H1 (cell line): Measurements from ENCODE around the gene STK33. TPM values are rescaled to one million over a fixed set of nuclear protein-coding genes. Genes with fewer than 3 reads are reported as not detected.

Experiments used
- BACH1 ChIP-seq: IDR thresholded peaks from 2 replicates; pipeline ENCODE4 v1.6.1; 2012; ENCODE audit warnings: low read length, improper control_type of control experiment
- CBX8 ChIP-seq: fragments of 300-800, 300-1000 bp; sonication (generic); IDR thresholded peaks from 2 replicates; pipeline ENCODE4 v1.7.1; 2016; ENCODE audit warnings: low read depth, low read length, borderline replicate concordance
- CHD7 ChIP-seq: fragments of 300-600 bp; sonication (generic); IDR thresholded peaks from 2 replicates; pipeline ENCODE4 v1.7.1; 2012; ENCODE audit warnings: low read length, moderate library complexity, mild to moderate bottlenecking, inconsistent platforms; ENCODE audit not compliant: insufficient replicate concordance
- JUND ChIP-seq: IDR thresholded peaks from 2 replicates; pipeline ENCODE4 v1.6.1; 2011; ENCODE audit warnings: mild to moderate bottlenecking, improper control_type of control experiment, low read length
- PHF8 ChIP-seq: fragments of 200-600 bp; sonication (generic); conservative IDR thresholded peaks from 2 replicates; pipeline ENCODE4 v1.7.1; 2012; ENCODE audit warnings: low read depth, mild to moderate bottlenecking, inconsistent platforms, low read length, moderate library complexity
- RXRA ChIP-seq: IDR thresholded peaks from 2 replicates; pipeline ENCODE4 v1.6.1; 2011; ENCODE audit warnings: low read depth, mild to moderate bottlenecking, low read length, moderate library complexity; ENCODE audit not compliant: insufficient read depth
- SRF ChIP-seq: IDR thresholded peaks from 2 replicates; pipeline ENCODE4 v1.6.1; 2011; ENCODE audit warnings: mild to moderate bottlenecking, low read depth, low read length, moderate library complexity
- TAF7 ChIP-seq: optimal IDR thresholded peaks from 2 replicates; pipeline ENCODE3; 2011; ENCODE audit warnings: low read depth, mild to moderate bottlenecking, inconsistent platforms, low read length, moderate library complexity, borderline replicate concordance
- polyA plus RNA-seq, 7 experiments: library from polyadenylated mRNA; depleted of rRNA in 3 of 7; stranded (reverse) in 5 of 7; unstranded in 2 of 7; fragments of >200 nt in 5 of 7; fragments of 200-250 nt in 2 of 7; gene quantifications; 1 replicate in 5 of 7; 2 replicates in 1 of 7; 4 replicates in 1 of 7; pipeline versions ENCODE4 v1.2.1 to v1.2.3, GENCODE V29; 2011 to 2013; ENCODE audit warnings: missing spikeins in 2 of 7, mixed read lengths in 2 of 7
- total RNA-seq: library from RNA; stranded (reverse); fragmentation: NEBNext Ultra II Directional; extraction: Animal tissue kit (Norgen Biotek cat#: 25700); gene quantifications from 2 replicates; pipeline ENCODE4 v1.2.1, GENCODE V29; 2021
- TF ChIP-seq, protein P1 (sequence below): IDR thresholded peaks from 2 replicates; pipeline ENCODE4 v1.6.1; 2012; ENCODE audit warnings: inconsistent platforms

STK33 gene
- total and polyA plus RNA-seq, 2 of the 8 experiments (the other 6 are each of a cell fraction or from before 2014, with no cell fraction given): 8.8 to 25.1 TPM

- TF ChIP-seq CHD7 (no peak), PHF8 (no peak), RXRA (no peak), CBX8 (no peak), SRF (no peak), TAF7 (no peak), JUND (no peak), BACH1 (no peak)
- TF ChIP-seq, protein P1, sequence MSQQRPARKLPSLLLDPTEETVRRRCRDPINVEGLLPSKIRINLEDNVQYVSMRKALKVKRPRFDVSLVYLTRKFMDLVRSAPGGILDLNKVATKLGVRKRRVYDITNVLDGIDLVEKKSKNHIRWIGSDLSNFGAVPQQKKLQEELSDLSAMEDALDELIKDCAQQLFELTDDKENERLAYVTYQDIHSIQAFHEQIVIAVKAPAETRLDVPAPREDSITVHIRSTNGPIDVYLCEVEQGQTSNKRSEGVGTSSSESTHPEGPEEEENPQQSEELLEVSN: no peak
- TF ChIP-seq, all 59 proteins: peak for 0
Measured at GRCh38 chr11:8581300-8581699, 12.7 kb downstream of the STK33 start (continued).
